PC-9 (cell line): ENCODE data around the gene MORC1.

Experiments
- CTCF ChIP-seq: fragments of 200-600 bp; sonication (generic); conservative IDR thresholded peaks from 2 replicates; pipeline ENCODE4 v1.6.1; 2017; ENCODE audit warnings: mixed run types, antibody characterized with exemption, mild to moderate bottlenecking, moderate library complexity
- EZH2 ChIP-seq: fragments of 200-600 bp; sonication (generic); IDR thresholded peaks from 2 replicates; pipeline ENCODE4 v1.8.0; 2017; ENCODE audit warnings: antibody characterized with exemption, low read depth

DNA sequence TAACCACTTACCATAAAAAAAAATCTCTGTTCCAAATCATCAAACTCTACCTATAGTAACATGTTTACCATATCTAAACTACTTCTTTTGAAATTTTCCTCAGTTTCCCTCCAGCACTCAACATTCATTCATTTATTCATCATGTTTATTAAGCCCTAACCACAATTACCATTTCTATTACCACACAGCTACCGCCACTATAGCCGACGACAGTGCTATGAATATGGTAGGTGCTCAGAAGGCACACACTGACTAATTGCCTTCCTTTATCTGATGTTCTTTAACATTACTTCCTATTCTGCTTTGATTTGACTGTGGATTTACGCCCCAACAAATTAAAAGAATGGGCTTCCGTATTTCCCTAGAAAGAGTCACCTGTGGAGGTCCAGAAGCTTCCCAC, 208.1 kb downstream of the MORC1 start:
- TF ChIP-seq CTCF, result no peak
- TF ChIP-seq EZH2, result no peak
